Gastroesophageal sphincter (tissue), 3 donors: ENCODE results near the gene MSANTD2.

Experiments used
- EP300 ChIP-seq: sonication (generic); formaldehyde crosslinking; IDR thresholded peaks from one replicate; pipeline ENCODE4 v1.6.1; 2017; ENCODE audit warnings: antibody characterized with exemption, mild to moderate bottlenecking
- POLR2A ChIP-seq, 2 donors: fragments of 450-650 bp; IDR thresholded peaks; one replicate each; pipeline ENCODE4 v1.6.1; 2017; ENCODE audit warnings: antibody characterized with exemption in 2 of 2, mild to moderate bottlenecking in 2 of 2, moderate library complexity in 1 of 2
- POLR2AphosphoS5 ChIP-seq: sonication (generic); formaldehyde crosslinking; IDR thresholded peaks from one replicate; pipeline ENCODE4 v1.6.1; 2017; ENCODE audit warnings: antibody characterized with exemption
- TF ChIP-seq, protein P1 (sequence below), 4 experiments: fragments of 200-600 bp in 2 of 4; fragments of 450-650 bp in 2 of 4; sonication (generic) in 1 of 4; IDR thresholded peaks; one replicate each; pipeline ENCODE4 v1.5.1; 2017 to 2019; ENCODE audit warnings: antibody characterized with exemption in 4 of 4, mild to moderate bottlenecking in 2 of 4, moderate library complexity in 2 of 4

DNA sequence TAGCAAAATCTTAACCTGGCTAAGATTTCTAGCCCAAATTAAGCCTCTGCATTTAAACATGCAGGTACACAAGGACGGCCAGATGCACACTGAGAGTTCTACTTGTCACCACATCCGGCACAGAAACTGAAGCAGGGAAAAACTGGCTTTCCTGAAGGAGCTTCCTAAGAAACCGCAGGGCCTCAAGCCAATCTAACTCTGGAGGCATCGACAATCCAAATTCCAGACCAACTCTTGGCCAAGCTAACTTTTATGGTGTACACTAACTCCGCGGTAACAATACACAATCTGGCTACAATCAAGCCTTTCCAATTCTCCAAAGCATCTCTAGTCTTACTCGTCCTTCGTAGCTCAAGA lies 1.2 kb downstream of the MSANTD2 start:
- no peak for TF ChIP-seq POLR2A (IDR thresholded peaks at IDR 0.05)
- no peak for TF ChIP-seq POLR2AphosphoS5
- TF ChIP-seq, protein P1, sequence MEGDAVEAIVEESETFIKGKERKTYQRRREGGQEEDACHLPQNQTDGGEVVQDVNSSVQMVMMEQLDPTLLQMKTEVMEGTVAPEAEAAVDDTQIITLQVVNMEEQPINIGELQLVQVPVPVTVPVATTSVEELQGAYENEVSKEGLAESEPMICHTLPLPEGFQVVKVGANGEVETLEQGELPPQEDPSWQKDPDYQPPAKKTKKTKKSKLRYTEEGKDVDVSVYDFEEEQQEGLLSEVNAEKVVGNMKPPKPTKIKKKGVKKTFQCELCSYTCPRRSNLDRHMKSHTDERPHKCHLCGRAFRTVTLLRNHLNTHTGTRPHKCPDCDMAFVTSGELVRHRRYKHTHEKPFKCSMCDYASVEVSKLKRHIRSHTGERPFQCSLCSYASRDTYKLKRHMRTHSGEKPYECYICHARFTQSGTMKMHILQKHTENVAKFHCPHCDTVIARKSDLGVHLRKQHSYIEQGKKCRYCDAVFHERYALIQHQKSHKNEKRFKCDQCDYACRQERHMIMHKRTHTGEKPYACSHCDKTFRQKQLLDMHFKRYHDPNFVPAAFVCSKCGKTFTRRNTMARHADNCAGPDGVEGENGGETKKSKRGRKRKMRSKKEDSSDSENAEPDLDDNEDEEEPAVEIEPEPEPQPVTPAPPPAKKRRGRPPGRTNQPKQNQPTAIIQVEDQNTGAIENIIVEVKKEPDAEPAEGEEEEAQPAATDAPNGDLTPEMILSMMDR (IDR thresholded peaks at IDR 0.05), result no peak
- TF ChIP-seq EP300, result no peak
